ENCODE data around the gene RBMS1.
A peak's percentile ranks its signal among the peaks of the same experiment; 100 is the strongest.

The RBMS1 gene

DNA sequence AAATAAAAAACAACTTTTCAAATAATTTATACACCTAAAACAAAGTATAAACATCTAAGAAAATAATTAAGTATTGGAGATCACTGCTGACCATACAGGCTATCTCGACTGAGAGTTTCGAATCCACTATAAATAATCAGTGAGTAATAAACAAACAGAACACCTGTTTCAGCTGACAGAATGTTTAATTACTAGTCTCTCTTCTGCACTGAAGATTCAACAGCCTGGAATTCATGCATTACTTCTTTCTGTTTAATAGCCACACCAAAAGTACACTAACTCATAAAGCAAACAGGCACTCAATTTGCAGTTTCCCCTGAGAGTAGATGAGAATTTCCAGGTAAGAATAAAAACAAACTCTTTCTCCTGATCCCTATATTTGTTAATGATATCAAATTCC is 138.5 kb downstream of the RBMS1 start:
- DNase-seq: no peak

DNA sequence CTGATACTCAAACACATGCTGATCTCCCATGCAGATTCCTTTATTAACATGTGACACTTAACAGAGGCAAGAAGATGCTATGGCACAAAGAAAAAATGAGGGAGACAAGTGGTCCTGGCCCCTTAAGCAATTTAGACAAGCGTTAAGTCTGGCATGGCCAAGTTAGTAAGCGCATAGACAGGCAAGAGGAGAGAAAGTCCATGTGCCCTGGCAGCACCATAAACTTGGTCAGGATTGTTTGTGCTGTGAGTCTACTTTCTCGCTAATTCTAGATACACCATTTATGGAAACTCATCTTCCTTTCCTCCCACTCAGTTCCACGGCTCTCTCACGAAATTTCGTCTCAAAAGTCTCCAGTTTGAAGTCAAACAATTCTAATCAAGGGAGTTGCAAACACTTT is 138.9 kb downstream of the RBMS1 start:
- DNase-seq: no peak

DNA sequence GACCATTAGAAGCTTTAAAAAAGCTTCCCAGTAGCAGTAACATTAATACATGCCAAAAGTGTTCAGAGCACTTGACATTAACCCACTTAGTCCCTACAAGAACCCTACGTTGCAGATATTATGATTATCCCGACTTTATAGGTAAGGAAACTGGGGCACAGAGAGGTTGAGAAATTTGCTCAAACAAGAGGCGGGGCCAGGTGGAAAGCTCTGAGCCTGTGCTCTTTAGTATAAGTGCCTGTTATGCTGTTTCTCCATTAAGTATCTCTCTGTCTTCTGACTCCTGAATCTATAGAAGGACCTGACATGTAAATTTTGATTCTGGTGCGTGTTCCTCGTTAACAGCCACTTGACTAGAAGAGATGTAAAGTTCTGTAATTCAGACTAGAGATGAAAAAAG is 139.8 kb downstream of the RBMS1 start:
- DNase-seq: no peak

GRCh38 chr2:160353166-160353565 is 140.4 kb downstream of the RBMS1 start:
- no peak for DNase-seq

DNA sequence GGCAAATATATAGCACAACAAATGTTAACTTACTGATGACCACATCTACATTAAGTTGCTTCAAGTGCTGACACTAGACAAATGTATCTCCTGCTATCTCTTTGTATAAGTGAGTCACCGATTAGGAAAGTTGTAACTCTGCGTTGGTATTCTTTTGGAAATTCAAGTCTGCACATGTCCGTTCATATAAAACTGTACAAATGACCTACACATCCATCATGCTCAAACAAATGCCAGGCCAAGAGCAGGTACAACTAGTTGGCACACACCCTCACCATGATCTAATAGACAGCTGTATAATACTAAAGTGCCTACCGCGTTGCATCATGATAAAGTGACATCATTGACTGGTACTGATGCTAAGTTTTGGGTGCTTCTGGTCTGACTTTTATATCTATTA is 141.1 kb downstream of the RBMS1 start:
- peak; percentile 97 for DNase-seq

DNA sequence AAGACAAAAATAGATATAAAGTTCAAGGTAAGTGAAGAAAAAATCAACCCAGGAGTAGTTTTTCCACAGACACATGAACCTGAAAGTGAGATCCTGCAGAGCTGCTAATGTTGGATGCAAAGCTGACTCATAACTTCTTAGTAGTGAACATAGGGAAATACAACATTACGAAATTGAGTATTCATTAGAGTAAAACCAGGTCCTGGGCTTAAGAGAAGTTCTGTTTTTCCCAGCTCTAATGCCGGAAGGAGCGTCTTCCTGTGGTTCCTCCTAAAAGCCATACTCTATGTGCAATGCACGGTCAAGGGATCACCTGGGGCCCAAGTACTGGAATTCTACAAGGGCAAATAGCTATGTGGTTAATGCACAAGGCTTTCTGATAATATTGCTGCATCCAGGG is 141.7 kb downstream of the RBMS1 start:
- peak; percentile 94 for DNase-seq

GRCh38 chr2:160349306-160349705 is 144.3 kb downstream of the RBMS1 start:
- no peak for DNase-seq

GRCh38 chr2:160347269-160347863 is 146.2 kb downstream of the RBMS1 start:
- DNase-seq: peak; percentile 58

DNA sequence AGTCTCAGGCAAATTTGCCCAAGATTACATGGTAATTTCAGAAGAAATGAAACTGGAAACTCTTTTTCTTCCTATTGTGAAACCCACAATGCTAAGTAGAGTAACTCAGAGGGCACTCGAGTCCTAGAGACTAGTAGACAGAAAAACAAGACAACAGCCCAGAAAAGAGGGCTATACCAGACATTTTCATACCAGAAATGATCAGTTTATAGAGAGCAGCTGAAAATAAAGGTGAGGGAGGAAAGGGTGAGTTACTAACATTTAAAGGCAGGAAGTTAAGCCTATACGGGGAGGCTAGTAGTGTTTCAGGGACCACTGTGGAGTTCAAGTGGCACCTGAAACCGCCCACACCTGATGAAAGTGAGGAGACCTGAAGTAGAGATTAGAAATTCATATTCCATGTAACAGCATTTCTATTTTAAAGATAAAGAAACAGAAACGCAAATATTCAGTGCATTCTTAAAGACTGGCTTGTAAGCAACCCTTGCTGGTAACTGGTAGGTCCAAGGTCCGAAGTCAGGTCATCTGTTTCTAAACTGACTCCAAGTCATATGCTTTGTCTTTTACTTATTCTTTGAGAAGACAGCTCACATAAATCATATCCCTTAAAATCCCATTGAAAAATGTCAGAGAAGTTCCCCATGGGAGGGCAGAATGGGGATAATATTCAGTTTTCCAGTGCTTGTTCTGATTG is 148.4 kb downstream of the RBMS1 start:
- no peak for DNase-seq

DNA sequence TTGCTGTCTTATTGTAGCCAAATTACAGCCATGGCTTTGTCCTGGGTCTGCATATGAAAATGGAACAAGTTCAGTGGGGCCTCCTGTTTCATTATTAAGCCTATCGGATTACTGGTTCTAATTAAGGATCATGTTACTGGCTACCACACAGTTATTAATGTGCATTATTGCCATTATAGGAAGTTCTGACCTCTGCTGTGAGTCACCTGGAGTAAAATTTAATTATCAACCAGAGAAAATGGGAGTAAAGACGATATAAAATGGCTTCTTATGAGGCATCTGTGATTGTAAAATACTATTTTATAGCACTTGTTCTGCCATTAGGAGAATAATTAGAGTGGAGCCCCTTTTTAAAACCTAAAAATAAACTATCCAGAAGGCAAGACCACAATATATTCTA is 150.2 kb downstream of the RBMS1 start:
- DNase-seq: no peak

GRCh38 chr2:160339726-160340125 is 153.9 kb downstream of the RBMS1 start:
- no peak for DNase-seq

DNA sequence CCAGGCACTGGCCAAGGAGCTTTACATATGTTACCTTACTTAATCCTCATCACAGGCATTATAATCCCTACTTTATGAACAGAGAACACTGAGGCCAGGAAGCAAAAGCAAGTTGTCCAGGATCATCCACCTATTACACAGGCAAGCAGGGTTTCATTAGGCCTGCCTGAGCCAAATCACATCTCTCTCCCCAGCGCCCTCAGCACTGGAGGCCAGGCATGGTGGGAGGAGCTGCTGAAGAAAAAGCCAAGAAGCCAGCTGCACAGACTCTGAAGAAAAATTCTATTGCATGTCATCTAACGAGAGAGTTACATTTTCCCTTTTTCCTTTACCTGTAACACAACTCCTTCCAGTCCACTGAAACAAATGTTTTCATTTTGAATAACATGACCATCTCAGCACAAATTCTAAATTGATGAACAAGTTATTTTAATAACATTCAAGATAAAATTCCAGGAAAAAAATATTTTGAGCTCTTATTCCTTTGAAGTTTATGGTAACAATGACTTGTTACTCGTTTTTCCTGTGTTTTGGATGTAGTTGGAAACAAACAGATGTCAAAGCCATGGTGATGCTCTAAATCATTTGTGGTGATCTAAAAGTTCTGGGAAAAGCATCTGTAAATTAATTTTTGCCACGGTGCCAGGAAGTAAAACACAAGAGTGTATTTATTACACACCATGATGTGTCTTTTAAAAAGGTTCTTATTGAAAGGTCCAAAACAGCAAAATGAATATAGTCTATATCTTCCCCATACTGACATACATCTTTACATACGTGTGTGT is 154.5 kb downstream of the RBMS1 start:
- DNase-seq: no peak

DNA sequence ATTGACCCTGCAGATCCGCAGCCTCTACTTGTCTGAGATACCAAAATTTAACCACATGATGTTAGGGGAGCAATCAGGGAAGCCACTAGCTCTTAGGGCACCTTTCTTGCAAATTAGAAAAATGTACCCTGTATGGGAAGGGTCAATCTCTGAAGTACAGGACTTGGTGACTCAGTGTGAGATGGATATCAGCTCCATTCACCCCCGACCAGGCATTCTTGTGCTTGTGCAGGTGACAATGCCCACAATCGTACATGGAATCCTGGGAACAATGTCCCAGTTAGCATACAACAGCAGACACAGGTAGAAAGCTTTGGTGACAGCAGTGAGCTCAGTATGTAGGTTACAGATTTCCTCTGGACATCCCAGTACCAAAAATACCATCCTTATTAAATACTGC is 155.9 kb downstream of the RBMS1 start:
- no peak for DNase-seq

DNA sequence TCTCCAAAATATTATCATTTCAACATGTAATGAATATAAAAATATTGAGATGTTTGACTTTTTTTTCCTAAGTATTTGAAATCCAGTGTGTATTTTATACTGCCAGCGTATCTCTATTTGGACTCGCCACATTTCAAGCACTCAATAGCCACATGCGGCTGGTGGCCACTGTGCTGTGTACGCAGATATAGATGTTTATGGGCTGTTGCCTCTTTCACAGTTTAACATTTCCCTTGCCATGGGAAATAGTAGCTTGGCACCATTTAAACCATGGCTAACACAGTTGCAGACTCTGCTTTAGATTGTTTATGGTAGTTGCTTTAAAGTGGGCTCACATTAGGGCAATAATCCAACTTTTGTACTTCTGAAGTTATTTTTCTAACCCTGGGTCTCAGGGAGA is 157.0 kb downstream of the RBMS1 start:
- no peak for DNase-seq

DNA sequence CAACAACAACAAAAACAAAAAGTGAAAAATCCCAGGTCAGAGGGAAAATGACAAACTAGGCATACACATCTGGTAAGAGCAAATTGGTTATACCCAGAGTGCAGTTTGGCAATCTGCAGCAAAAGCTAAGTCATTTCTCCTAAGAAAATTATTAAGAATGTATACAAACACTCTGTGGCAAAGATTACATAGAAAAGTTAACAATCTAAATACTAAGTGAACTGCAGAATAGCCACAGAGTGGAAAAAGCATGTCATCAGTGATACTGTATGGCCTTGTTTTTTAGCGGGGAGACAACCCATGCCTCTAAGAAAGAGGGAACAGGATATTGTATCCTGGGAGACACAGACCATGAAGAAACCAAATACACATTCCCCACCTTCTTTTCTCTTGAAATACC is 157.5 kb downstream of the RBMS1 start:
- no peak for DNase-seq

DNA sequence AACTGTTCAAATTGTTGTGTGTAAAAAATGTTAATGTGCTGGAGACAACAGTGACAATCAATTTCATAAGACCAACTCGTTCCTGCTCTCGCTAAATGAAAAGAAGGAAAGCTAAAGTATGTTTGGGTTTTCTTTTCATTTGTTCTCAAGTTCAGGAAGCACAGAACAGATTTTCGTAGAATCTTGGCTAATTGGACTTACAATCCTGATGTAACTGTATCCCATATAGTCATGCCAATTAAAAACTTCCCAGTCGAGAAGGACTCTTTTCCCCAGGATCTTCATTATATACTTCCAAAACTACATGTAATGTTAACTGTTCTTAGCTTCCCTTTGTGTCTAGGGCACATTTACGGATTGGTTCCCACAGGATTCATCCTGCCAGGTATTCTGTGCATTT is 158.2 kb downstream of the RBMS1 start:
- DNase-seq: no peak

DNA sequence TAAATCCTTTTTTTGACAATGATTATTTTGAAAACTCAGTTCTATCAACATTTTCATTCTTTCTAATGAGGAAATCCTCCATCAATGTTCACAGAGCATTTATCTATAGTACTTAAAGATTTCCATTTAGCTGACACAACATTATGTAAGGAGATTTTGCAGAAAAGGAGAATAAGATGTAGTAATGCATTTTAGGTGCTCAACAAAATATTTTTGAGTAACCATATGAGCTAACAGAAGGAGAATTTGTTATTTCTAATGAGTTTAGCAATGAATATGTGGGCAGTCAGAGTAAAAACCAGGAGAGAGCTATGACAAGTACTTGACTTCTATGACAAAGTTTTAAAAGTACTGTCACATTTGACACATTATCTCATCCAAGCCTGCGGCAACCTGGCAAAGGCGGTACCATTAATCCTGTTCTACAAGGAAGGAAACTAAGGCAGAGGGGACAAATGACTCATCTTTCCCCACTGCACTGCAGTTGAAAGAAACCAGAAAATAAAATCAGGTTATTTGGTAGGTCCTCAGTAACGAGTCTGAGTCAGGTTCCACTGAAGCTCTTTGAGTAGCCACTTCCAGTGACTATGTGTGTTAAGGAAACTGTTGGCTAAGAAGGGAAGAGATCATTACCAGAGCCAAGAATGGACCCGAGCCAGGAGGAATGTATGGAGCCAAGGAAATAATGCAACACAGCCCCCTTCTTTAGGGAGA is 159.4 kb downstream of the RBMS1 start:
- DNase-seq: peak; percentile 31

DNA sequence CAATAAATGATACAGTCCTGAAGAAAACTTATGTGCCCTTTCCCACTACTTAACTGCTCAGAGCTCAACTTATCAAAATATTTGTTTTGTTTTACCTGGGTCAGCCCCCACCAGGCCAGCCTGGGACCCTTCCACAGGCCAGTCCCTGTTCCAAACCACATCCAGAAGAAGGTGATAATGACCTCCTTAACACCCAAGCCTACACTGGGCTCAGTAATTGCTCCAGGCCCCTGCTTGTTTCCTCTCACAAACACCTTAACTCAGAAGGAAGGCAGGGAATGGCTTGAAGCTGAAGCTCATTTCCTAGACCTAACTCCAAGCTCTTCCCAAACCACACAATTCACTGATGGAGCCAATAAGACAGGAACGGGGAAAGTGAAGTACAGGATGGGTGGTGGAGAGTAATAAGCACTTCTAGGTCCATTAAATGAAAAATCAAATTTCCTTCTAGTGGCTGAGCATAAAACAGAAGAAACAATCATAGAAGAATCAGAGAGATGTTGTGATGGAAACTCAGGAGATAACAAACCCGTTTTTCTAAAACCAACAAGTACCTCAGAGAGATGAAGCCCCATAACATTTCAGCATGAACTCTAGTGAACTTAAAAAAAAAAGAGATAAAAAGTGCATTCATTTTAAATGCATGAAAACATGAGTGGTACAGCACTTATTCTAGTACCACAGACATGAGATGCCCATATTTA is 160.1 kb downstream of the RBMS1 start:
- DNase-seq: no peak

DNA sequence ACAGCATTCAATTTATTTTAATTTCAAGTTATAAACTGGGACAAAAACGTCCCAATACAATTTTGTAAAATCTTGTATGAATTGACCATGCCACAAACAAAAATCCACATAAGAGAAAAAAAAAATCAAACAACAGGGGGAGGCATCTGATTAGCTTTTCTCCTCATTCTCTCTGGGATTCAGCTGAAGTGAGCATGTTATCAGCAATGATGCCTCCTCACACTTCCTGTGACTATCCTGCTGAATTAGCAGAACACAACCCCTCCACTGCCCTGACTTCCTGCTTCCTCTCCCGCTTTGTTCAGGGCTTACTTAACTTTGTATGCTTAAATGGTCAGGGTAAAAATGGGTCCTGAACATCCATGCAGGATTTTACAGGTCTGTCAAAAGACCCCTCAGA is 161.3 kb downstream of the RBMS1 start:
- DNase-seq: peak; percentile 69

- DNase-seq: no peak
Observed at GRCh38 chr2:160331258-160332025, 162.2 kb downstream of the RBMS1 start.

- no peak for DNase-seq
Observed at GRCh38 chr2:160328811-160329527, 164.6 kb downstream of the RBMS1 start.
